HEK293 (cell line): ENCODE results near the gene PDE4D.

Experiments used
- CTCF ChIP-seq: fragments of 450-650 bp; formaldehyde crosslinking; IDR thresholded peaks from 2 replicates; pipeline ENCODE4 v1.5.1; 2016; ENCODE audit warnings: missing biosample characterization, missing genetic modification characterization
- KLF9 ChIP-seq: fragments of 450-650 bp; formaldehyde crosslinking; IDR thresholded peaks from 2 replicates; pipeline ENCODE4 v1.5.1; 2016; ENCODE audit warnings: missing biosample characterization, missing genetic modification characterization, low read depth
- REST ChIP-seq: fragments of 450-650 bp; formaldehyde crosslinking; IDR thresholded peaks from 2 replicates; pipeline ENCODE4 v1.5.1; 2016; ENCODE audit warnings: missing biosample characterization, missing genetic modification characterization
- SP2 ChIP-seq: fragments of 450-650 bp; formaldehyde crosslinking; IDR thresholded peaks from 2 replicates; pipeline ENCODE4 v1.5.1; 2016; ENCODE audit warnings: missing biosample characterization, missing genetic modification characterization
- YY1 ChIP-seq: fragments of 450-650 bp; formaldehyde crosslinking; IDR thresholded peaks from 2 replicates; pipeline ENCODE4 v1.5.1; 2018; ENCODE audit warnings: missing biosample characterization, missing genetic modification characterization
- ZBTB26 ChIP-seq: fragments of 450-650 bp; formaldehyde crosslinking; optimal IDR thresholded peaks from 2 replicates; pipeline ENCODE3; 2016; ENCODE audit warnings: missing biosample characterization, mild to moderate bottlenecking, missing genetic modification characterization
- ZBTB44 ChIP-seq: fragments of 450-650 bp; IDR thresholded peaks from 2 replicates; pipeline ENCODE4 v1.5.1; 2018; ENCODE audit warnings: missing biosample characterization, mild to moderate bottlenecking, missing genetic modification characterization
- ZFP41 ChIP-seq: fragments of 450-650 bp; formaldehyde crosslinking; IDR thresholded peaks from 2 replicates; pipeline ENCODE4 v1.5.1; 2016; ENCODE audit warnings: missing biosample characterization, missing genetic modification characterization, borderline replicate concordance
- ZNF776 ChIP-seq: fragments of 450-650 bp; formaldehyde crosslinking; IDR thresholded peaks from 2 replicates; pipeline ENCODE4 v1.5.0; 2017; ENCODE audit warnings: missing biosample characterization, missing genetic modification characterization, borderline replicate concordance

- TF ChIP-seq CTCF (no peak), YY1 (no peak), ZBTB26 (tag by site-specific recombination) (no peak), REST (tag by site-specific recombination) (no peak), ZFP41 (no peak), KLF9 (tag by site-specific recombination) (no peak), SP2 (tag by site-specific recombination) (no peak), ZNF776 (tag by site-specific recombination) (no peak), ZBTB44 (tag by site-specific recombination) (no peak)
These were observed 23.6 kb upstream of the PDE4D start for GRCh38 chr5:59917121-59917520.
